Gastroesophageal sphincter (tissue), 3 donors: Measurements from ENCODE around the gene LENEP.

Experiments used
- CTCF ChIP-seq, 4 experiments: fragments of 200-600 bp in 2 of 4; fragments of 450-650 bp in 2 of 4; sonication (generic) in 1 of 4; IDR thresholded peaks; one replicate each; pipeline ENCODE4 v1.5.1; 2017 to 2019; ENCODE audit warnings: antibody characterized with exemption in 4 of 4, mild to moderate bottlenecking in 2 of 4, moderate library complexity in 2 of 4
- POLR2A ChIP-seq, 2 donors: fragments of 450-650 bp; IDR thresholded peaks; one replicate each; pipeline ENCODE4 v1.6.1; 2017; ENCODE audit warnings: antibody characterized with exemption in 2 of 2, mild to moderate bottlenecking in 2 of 2, moderate library complexity in 1 of 2

- TF ChIP-seq POLR2A (IDR thresholded peaks at IDR 0.05) = no peak
- TF ChIP-seq CTCF (IDR thresholded peaks at IDR 0.05) = no peak
These were observed 14.0 kb downstream of the LENEP start for GRCh38 chr1:155007251-155007828.
